SU-DHL-6 (cell line): Measurements from ENCODE around the gene TUSC7.

ENCODE experiments used
- H2AFZ ChIP-seq: fragments of 200-600 bp; sonication (generic); 2 replicates; pipeline ENCODE4 v1.6.1; 2014; ENCODE audit warnings: low read depth, mild to moderate bottlenecking, moderate library complexity, mixed read lengths, antibody characterized with exemption, low read length; ENCODE audit not compliant: severe bottlenecking
- H3F3A ChIP-seq: fragments of 200-600 bp; shearing (Covaris generic); 2 replicates; pipeline ENCODE4 v1.6.0; 2016; ENCODE audit warnings: antibody characterized with exemption, mild to moderate bottlenecking; ENCODE audit not compliant: insufficient read depth
- H3K27ac ChIP-seq: fragments of 200-600 bp; sonication (generic); 2 replicates; pipeline ENCODE4 v1.5.1; 2016; ENCODE audit warnings: low read depth, mild to moderate bottlenecking, low read length, moderate library complexity, mixed read lengths
- H3K27me3 ChIP-seq: fragments of 200-600 bp; sonication (generic), shearing (Covaris generic); 2 replicates; pipeline ENCODE4 v1.6.0; 2014; ENCODE audit warnings: mild to moderate bottlenecking, low read length
- H3K36me3 ChIP-seq: fragments of 200-600 bp; sonication (generic); 2 replicates; pipeline ENCODE4 v1.6.1; 2014; ENCODE audit warnings: mild to moderate bottlenecking, low read length, mixed read lengths
- H3K4me2 ChIP-seq: fragments of 300-600, 200-600 bp; shearing (Covaris generic), sonication (generic); 2 replicates; pipeline ENCODE4 v1.6.0; 2014; ENCODE audit warnings: low read length, low read depth, mild to moderate bottlenecking; ENCODE audit not compliant: poor library complexity, severe bottlenecking
- H3K4me3 ChIP-seq: fragments of 200-600 bp; sonication (generic); 2 replicates; pipeline ENCODE4 v1.5.1; 2014; ENCODE audit warnings: antibody characterized with exemption, low read length, mild to moderate bottlenecking, mixed read lengths; ENCODE audit not compliant: insufficient read depth, poor library complexity, severe bottlenecking
- H3K79me2 ChIP-seq: fragments of 200-600 bp; sonication (generic); 2 replicates; pipeline ENCODE4 v1.6.1; 2014; ENCODE audit warnings: mild to moderate bottlenecking, low read length, moderate library complexity; ENCODE audit not compliant: insufficient read depth
- H3K9ac ChIP-seq: fragments of 200-600 bp; sonication (generic); 2 replicates; pipeline ENCODE4 v1.7.0; 2014; ENCODE audit warnings: mild to moderate bottlenecking, low read length
- H3K9me2 ChIP-seq: fragments of 200-600 bp; sonication (generic); replicated peaks from 2 replicates; pipeline ENCODE4 v1.6.1; 2014; ENCODE audit warnings: low read length; ENCODE audit not compliant: insufficient read depth
- H3K9me3 ChIP-seq: fragments of 200-600 bp; sonication (generic); 2 replicates; pipeline ENCODE4 v1.6.1; 2014; ENCODE audit warnings: low read length, mixed read lengths; ENCODE audit not compliant: insufficient read depth
- H4K20me1 ChIP-seq: fragments of 200-600 bp; sonication (generic); 2 replicates; pipeline ENCODE4 v1.6.1; 2014; ENCODE audit warnings: low read depth, mild to moderate bottlenecking, antibody characterized with exemption, low read length, moderate library complexity, mixed read lengths
- CTCF ChIP-seq: fragments of 200-600 bp; sonication (generic); IDR thresholded peaks from one replicate; pipeline ENCODE4 v1.5.1; 2017; ENCODE audit warnings: antibody characterized with exemption, mild to moderate bottlenecking, low read length, moderate library complexity; ENCODE audit not compliant: insufficient read depth, poor library complexity, severe bottlenecking
- EZH2phosphoT487 ChIP-seq: fragments of 200-600 bp; sonication (generic), shearing (Covaris generic); conservative IDR thresholded peaks from 2 replicates; pipeline ENCODE4 v1.6.1; 2018; ENCODE audit warnings: mild to moderate bottlenecking, antibody characterized with exemption, low read length, moderate library complexity, mixed read lengths

Gene TUSC7

GRCh38 chr3:116709479-116709878, at the start of gene TUSC7:
Gene TUSC7, plus strand, starts transcription at chr3:116709779.
- no peak for TF ChIP-seq EZH2phosphoT487
- no peak for TF ChIP-seq CTCF
- Histone ChIP-seq H3K27me3 (no peaks in the 10 kb centered on the region), H3K9ac (no peak within 1 kb of the TSS), H3K9me2 (no peaks in the 10 kb centered on the region), H3K9me3 (no peaks in the 10 kb centered on the region), H3K36me3 (no peaks in the 10 kb centered on the region), H4K20me1 (no peaks in the 10 kb centered on the region), H3K4me2 (no peak within 1 kb of the TSS), H3K79me2 (no peaks in the 10 kb centered on the region), H3K27ac (no peak within 1 kb of the TSS), H3K4me3 (no peak within 1 kb of the TSS), H2AFZ (no peak within 1 kb of the TSS), H3F3A (no peaks in the 10 kb centered on the region)

- Histone ChIP-seq H3K27ac (no peak overlapping the region), H3K79me2 (no peaks in the 10 kb centered on the region), H3K4me2 (no peak overlapping the region), H3K4me3 (no peak overlapping the region), H3K36me3 (no peaks in the 10 kb centered on the region), H3K9ac (no peak overlapping the region), H4K20me1 (no peaks in the 10 kb centered on the region), H3K9me3 (no peaks in the 10 kb centered on the region), H3K9me2 (no peaks in the 10 kb centered on the region), H3F3A (no peaks in the 10 kb centered on the region), H2AFZ (no peak overlapping the region), H3K27me3 (no peaks in the 10 kb centered on the region)
- TF ChIP-seq CTCF (no peak), EZH2phosphoT487 (no peak)
These were observed 48.4 kb upstream of the TUSC7 start for GRCh38 chr3:116661196-116661595.

- H2AFZ ChIP-seq, result no peak overlapping the region
- TF ChIP-seq CTCF (no peak), EZH2phosphoT487 (no peak)
- H3K9ac ChIP-seq, result no peak overlapping the region
- no peaks in the 10 kb centered on the region for H3K9me3 ChIP-seq
- H3K9me2 ChIP-seq, result no peaks in the 10 kb centered on the region
- no peaks in the 10 kb centered on the region for H3K79me2 ChIP-seq
- H3K36me3 ChIP-seq, result no peaks in the 10 kb centered on the region
- H4K20me1 ChIP-seq, result no peaks in the 10 kb centered on the region
- no peak overlapping the region for H3K27ac ChIP-seq
- no peak overlapping the region for H3K4me3 ChIP-seq
- H3K27me3 ChIP-seq, result no peaks in the 10 kb centered on the region
- no peak overlapping the region for H3K4me2 ChIP-seq
- H3F3A ChIP-seq, result no peaks in the 10 kb centered on the region
These were observed 46.1 kb upstream of the TUSC7 start for GRCh38 chr3:116663161-116664110.
